Measurements from ENCODE around the gene DSCAML1. TPM values are rescaled to one million over a fixed set of nuclear protein-coding genes. Genes with fewer than 3 reads are reported as not detected.

Gene DSCAML1
- total and polyA plus RNA-seq, 10 of the 15 experiments (the other 5 are each of a cell fraction or from before 2014, with no cell fraction given): 0.03 to 0.18 (median 0.06) TPM; not detected in 1

DNA sequence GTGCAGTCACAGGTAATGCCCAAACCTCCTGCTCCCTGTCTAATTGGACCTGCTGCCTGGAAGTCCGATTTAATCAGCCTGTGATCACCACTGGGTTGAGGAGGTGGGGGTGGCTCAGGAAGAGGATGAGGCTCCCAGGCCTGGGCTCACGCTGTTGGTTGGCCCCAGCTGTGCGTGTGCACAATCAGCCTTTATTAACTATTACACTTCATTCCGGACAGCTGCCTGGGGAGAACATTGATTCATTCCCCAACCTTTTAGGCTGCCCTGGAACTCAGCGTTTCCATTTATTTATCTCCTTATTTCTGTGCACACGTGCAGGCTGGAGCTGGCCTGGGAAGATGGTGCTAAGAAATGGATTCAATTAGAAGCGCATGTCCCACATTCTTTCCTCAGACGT is 123.4 kb downstream of the DSCAML1 start:
- TF ChIP-seq FOS (IDR thresholded peaks at IDR 0.05; ENCODE audit: borderline replicate concordance, extremely low read depth, insufficient read length): no peak
- TF ChIP-seq HDGF (IDR thresholded peaks at IDR 0.05): no peak
- TF ChIP-seq SP1 (IDR thresholded peaks at IDR 0.05; ENCODE audit: low read depth, low read length): no peak
- TF ChIP-seq CHD1 (IDR thresholded peaks at IDR 0.05; ENCODE audit: low read depth, low read length): no peak
- no peak for TF ChIP-seq FOXK2 (IDR thresholded peaks at IDR 0.05)
- H3K9me3 ChIP-seq (replicated peaks; ENCODE audit: control insufficient read depth, insufficient read depth, low read length): no peaks in the 10 kb centered on the region
- H3K4me3 ChIP-seq: no peak overlapping the region
- H3K27me3 ChIP-seq (replicated peaks in 1 of 2; ENCODE audit: control insufficient read depth in 2 of 2, insufficient read depth in 2 of 2, low read length in 1 of 2): peaks cover 7 to 10% of the 10 kb centered on the region in 2 experiments
- intact Hi-C loops (cut with micrococcal nuclease; ENCODE audit: unreplicated experiment) (no loop called here), in situ Hi-C loops (cut with MboI) (no loop called here)
- ATAC-seq (no peak), DNase-seq (ENCODE audit: low read depth, low spot score) (no peak), FAIRE-seq (no peak)
- H3K4me1 ChIP-seq (ENCODE audit: control insufficient read depth, insufficient read depth, low read length): no peaks in the 10 kb centered on the region
- no TSS peak for BruUV-seq (replicated peaks)
- H3K36me3 ChIP-seq (ENCODE audit: control insufficient read depth in 2 of 2, insufficient read depth in 2 of 2, low read length in 1 of 2): no peaks in the 10 kb centered on the region
- no peak overlapping the region for H2AFZ ChIP-seq (ENCODE audit: control insufficient read depth, low read depth, low read length)
- H4K20me1 ChIP-seq (ENCODE audit: control insufficient read depth, insufficient read depth): no peaks in the 10 kb centered on the region
- WGBS (ENCODE audit: insufficient coverage, insufficient replicate concordance, low lambda C conversion rate, missing lambda C conversion rate): 41% methylated on average over 8 of the region's 8 CpGs
- no peaks in the 10 kb centered on the region for H3K79me2 ChIP-seq (ENCODE audit: control insufficient read depth, insufficient read depth, low read length)
- RAD21 ChIA-PET (ENCODE audit: unreplicated experiment): no interaction called here
- POLR2A ChIA-PET: no interaction called here
- H3K9ac ChIP-seq (ENCODE audit: control insufficient read depth, insufficient read depth, low read length): no peak overlapping the region
- H3K4me2 ChIP-seq (ENCODE audit: control insufficient read depth, insufficient read depth): no peak overlapping the region
- no peak overlapping the region for H3K27ac ChIP-seq (ENCODE audit: control insufficient read depth, insufficient read depth)
- SMC1A ChIA-PET (ENCODE audit: uncharacterized antibody, unreplicated experiment): no interaction called here
- CTCF ChIA-PET: no interaction called here

DNA sequence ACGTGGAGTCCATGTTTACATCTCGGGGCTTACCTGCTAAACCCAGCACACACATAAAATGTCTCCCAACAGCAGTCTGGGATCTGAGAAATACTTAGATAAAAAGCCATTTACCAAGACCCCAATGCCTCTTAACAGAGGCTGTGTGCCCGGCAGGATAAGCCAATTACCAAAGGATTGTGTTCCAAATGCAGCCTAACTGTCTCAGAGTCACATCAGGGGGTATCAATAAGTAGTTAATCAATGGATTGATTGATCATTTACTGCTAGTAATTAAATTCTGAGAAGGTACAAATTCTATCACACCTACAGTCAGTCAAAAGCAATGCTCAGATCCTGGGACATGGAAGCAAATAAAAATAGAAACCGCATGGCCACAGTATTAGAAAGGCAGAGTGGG is 125.6 kb downstream of the DSCAML1 start:
- intact Hi-C loops (cut with micrococcal nuclease; ENCODE audit: unreplicated experiment): no loop called here
- Histone ChIP-seq H3K27me3 (replicated peaks in 1 of 2; ENCODE audit: control insufficient read depth in 2 of 2, insufficient read depth in 2 of 2, low read length in 1 of 2) (peaks cover 8 to 9% of the 10 kb centered on the region in 2 experiments), H4K20me1 (ENCODE audit: control insufficient read depth, insufficient read depth) (no peaks in the 10 kb centered on the region), H3K4me3 (no peak overlapping the region), H3K4me1 (ENCODE audit: control insufficient read depth, insufficient read depth, low read length) (no peaks in the 10 kb centered on the region), H3K4me2 (ENCODE audit: control insufficient read depth, insufficient read depth) (no peak overlapping the region), H3K36me3 (ENCODE audit: control insufficient read depth in 2 of 2, insufficient read depth in 2 of 2, low read length in 1 of 2) (no peaks in the 10 kb centered on the region), H3K9ac (ENCODE audit: control insufficient read depth, insufficient read depth, low read length) (no peak overlapping the region), H3K79me2 (ENCODE audit: control insufficient read depth, insufficient read depth, low read length) (no peaks in the 10 kb centered on the region), H3K27ac (ENCODE audit: control insufficient read depth, insufficient read depth) (no peak overlapping the region), H2AFZ (ENCODE audit: control insufficient read depth, low read depth, low read length) (no peak overlapping the region), H3K9me3 (replicated peaks; ENCODE audit: control insufficient read depth, insufficient read depth, low read length) (no peaks in the 10 kb centered on the region)
- FAIRE-seq: no peak
- WGBS (ENCODE audit: insufficient coverage, insufficient replicate concordance, low lambda C conversion rate, missing lambda C conversion rate): 51% methylated on average over 4 of the region's 4 CpGs
- ChIA-PET CTCF (no interaction called here), RAD21 (ENCODE audit: unreplicated experiment) (no interaction called here), POLR2A (interaction anchor here (0.7 kb wide), 1 partner anchor 37 kb away, joined by 4 read pairs; no protein-coding TSS in a partner anchor), SMC1A (ENCODE audit: uncharacterized antibody, unreplicated experiment) (interaction anchor here (0.6 kb wide), 1 partner anchor 20 kb away, joined by 3 read pairs; no protein-coding TSS in a partner anchor)
- BruUV-seq (replicated peaks): no TSS peak
- DNase-seq (ENCODE audit: low read depth, low spot score): no peak
- ATAC-seq: no peak
- in situ Hi-C loops (cut with MboI): no loop called here
- TF ChIP-seq CBX3 (IDR thresholded peaks at IDR 0.05; ENCODE audit: borderline replicate concordance, low read depth): no peak
- no peak for TF ChIP-seq RCOR1 (conservative IDR thresholded peaks at IDR 0.05; ENCODE audit: low read depth, low read length)

Measured in GM12878 (cell line).